ENCODE measurements around the gene KRT6A. TPM values are rescaled to one million over a fixed set of nuclear protein-coding genes. Genes with fewer than 3 reads are reported as not detected.

KRT6A gene
- total and polyA plus RNA-seq, 2 donors (not counting 1 experiment from before 2014, with no cell fraction given): 41.1 TPM; not detected in 1

DNA sequence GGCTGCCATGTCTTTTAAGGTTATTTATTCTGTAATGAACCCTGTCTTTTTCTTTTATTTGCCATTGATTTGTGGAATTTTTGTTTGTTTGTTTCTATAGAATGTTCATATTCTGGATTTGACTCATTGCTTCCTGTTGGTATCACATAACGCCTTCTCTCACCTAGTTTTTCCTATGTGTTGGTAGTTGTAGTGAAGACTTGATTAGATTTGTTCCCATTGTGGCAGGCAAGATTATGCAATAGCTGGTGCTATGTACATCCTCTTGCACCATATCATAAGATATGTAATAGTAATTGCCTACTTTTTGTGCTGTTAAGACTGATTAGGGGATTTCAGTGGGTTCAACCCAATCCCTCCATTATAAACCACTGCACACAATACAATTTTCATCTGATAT, 37.2 kb downstream of the KRT6A start:
- Histone ChIP-seq H3K27ac (ENCODE audit: insufficient read depth, low read length) (no peak overlapping the region), H3K4me1 (ENCODE audit: control insufficient read depth, extremely low read depth, insufficient read depth, low read length) (no peaks in the 10 kb centered on the region), H3K36me3 (ENCODE audit: control insufficient read depth, insufficient read depth, low read length) (no peaks in the 10 kb centered on the region), H3K79me2 (ENCODE audit: control insufficient read depth, insufficient read depth, low read length) (no peaks in the 10 kb centered on the region), H4K20me1 (ENCODE audit: control insufficient read depth, extremely low read depth, insufficient read depth, low read length) (no peaks in the 10 kb centered on the region), H2AFZ (ENCODE audit: low read length) (no peak overlapping the region), H3K4me2 (ENCODE audit: extremely low read depth, insufficient read depth, low read length) (no peak overlapping the region), H3K27me3 (ENCODE audit: control insufficient read depth, insufficient read depth, low read length) (no peaks in the 10 kb centered on the region), H3K9me3 (ENCODE audit: control insufficient read depth, insufficient read depth, low read depth, low read length) (no peaks in the 10 kb centered on the region), H3K4me3 (replicated peaks in 1 of 4; ENCODE audit: control extremely low read depth in 1 of 4, insufficient read depth in 1 of 4, low read depth in 3 of 4, low read length in 4 of 4) (no peak overlapping the region), H3K9ac (ENCODE audit: insufficient read depth, low read length) (no peak overlapping the region)
- TF ChIP-seq, protein P1, sequence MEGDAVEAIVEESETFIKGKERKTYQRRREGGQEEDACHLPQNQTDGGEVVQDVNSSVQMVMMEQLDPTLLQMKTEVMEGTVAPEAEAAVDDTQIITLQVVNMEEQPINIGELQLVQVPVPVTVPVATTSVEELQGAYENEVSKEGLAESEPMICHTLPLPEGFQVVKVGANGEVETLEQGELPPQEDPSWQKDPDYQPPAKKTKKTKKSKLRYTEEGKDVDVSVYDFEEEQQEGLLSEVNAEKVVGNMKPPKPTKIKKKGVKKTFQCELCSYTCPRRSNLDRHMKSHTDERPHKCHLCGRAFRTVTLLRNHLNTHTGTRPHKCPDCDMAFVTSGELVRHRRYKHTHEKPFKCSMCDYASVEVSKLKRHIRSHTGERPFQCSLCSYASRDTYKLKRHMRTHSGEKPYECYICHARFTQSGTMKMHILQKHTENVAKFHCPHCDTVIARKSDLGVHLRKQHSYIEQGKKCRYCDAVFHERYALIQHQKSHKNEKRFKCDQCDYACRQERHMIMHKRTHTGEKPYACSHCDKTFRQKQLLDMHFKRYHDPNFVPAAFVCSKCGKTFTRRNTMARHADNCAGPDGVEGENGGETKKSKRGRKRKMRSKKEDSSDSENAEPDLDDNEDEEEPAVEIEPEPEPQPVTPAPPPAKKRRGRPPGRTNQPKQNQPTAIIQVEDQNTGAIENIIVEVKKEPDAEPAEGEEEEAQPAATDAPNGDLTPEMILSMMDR (conservative IDR thresholded peaks at IDR 0.05 in 1 of 2, IDR thresholded peaks at IDR 0.05 in 1 of 2; ENCODE audit: low read depth in 1 of 2, low read length in 2 of 2): no peak
- no peak for TF ChIP-seq EZH2 (IDR thresholded peaks at IDR 0.05; ENCODE audit: low read length, missing control alignments)
- peak in 1 of 2 donors; percentile 11 for DNase-seq (ENCODE audit: low read depth in 2 of 2)

DNA sequence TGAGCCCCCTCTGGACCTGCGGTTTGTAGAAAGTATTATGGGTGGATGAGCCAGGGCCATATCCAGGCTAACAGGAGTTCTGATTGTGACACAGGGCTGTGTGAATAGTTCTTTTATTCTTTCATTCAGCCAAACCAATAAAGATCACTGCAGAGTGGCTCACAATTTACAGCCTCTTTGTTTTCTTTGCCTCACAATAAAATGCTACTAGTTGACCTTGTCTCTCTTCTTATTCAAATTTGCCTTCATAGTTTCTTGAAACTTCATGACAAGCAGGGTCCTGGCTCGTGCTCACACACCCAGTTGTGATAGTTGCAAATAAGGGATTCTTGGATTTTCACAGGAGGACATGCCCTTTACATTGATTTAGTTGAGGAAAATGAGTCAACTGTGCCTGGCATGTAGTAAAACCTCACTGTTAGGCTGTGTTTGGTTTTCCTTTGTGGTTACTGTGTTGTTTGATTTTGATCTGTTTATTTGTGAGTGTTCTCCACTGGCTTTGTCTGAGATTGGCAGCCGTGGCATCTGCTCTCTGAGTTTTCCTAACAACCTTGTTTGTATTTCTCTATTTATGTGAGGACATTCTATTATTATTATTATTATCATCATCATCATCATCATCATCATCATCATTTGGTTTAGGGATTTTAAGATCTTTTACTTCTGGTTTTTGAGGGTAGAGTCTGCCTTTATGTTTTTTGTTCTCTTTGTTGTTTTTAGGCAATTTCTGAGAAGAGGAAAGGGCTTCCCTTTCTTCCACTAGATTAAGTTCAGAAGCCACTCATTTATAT, 38.5 kb downstream of the KRT6A start:
- DNase-seq (ENCODE audit: low read depth in 2 of 2): peak in 1 of 2 donors; percentile 16
- no peaks in the 10 kb centered on the region for H4K20me1 ChIP-seq (ENCODE audit: control insufficient read depth, extremely low read depth, insufficient read depth, low read length)
- H3K9ac ChIP-seq (ENCODE audit: insufficient read depth, low read length): no peak overlapping the region
- H3K9me3 ChIP-seq (ENCODE audit: control insufficient read depth, insufficient read depth, low read depth, low read length): no peaks in the 10 kb centered on the region
- peaks cover 2% of the 10 kb centered on the region for H3K27me3 ChIP-seq (ENCODE audit: control insufficient read depth, insufficient read depth, low read length)
- TF ChIP-seq EZH2 (IDR thresholded peaks at IDR 0.05; ENCODE audit: low read length, missing control alignments): no peak
- TF ChIP-seq, protein P1 (conservative IDR thresholded peaks at IDR 0.05 in 1 of 2, IDR thresholded peaks at IDR 0.05 in 1 of 2; ENCODE audit: low read depth in 1 of 2, low read length in 2 of 2): no peak
- no peaks in the 10 kb centered on the region for H3K4me1 ChIP-seq (ENCODE audit: control insufficient read depth, extremely low read depth, insufficient read depth, low read length)
- no peaks in the 10 kb centered on the region for H3K79me2 ChIP-seq (ENCODE audit: control insufficient read depth, insufficient read depth, low read length)
- H3K36me3 ChIP-seq (ENCODE audit: control insufficient read depth, insufficient read depth, low read length): no peaks in the 10 kb centered on the region
- H2AFZ ChIP-seq (ENCODE audit: low read length): no peak overlapping the region
- no peak overlapping the region for H3K4me2 ChIP-seq (ENCODE audit: extremely low read depth, insufficient read depth, low read length)
- no peak overlapping the region for H3K27ac ChIP-seq (ENCODE audit: insufficient read depth, low read length)
- no peak overlapping the region for H3K4me3 ChIP-seq (replicated peaks in 1 of 4; ENCODE audit: control extremely low read depth in 1 of 4, insufficient read depth in 1 of 4, low read depth in 3 of 4, low read length in 4 of 4)

DNA sequence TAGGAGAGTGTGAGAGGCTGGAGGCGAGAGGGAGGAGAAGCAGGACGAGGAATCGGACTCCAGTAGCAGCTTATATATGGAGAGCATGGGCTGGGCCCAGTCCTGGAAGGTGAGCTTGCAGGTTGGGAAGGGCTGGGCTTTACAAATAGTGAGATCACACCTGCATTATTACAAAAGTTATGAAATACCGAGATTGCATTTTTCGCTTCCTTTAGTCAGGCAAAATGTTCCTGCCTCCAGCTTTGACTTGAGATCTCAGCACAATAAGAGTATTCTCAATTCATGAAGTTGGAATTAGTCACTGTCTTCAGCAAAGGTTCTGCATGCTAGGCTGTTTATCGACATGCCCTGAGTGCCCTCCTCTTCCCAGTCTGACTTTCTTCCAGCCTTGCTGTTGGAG, 41.0 kb downstream of the KRT6A start, which contains the start of gene KRT6B:
Gene KRT6B (minus strand): TSS at position 46 of the 400 bp plus-strand sequence. CDS start 68 bp downstream, outside the sequence.
- no peak within 1 kb of the TSS for H3K27ac ChIP-seq (ENCODE audit: insufficient read depth, low read length)
- H4K20me1 ChIP-seq (ENCODE audit: control insufficient read depth, extremely low read depth, insufficient read depth, low read length): no peaks in the 10 kb centered on the region
- H3K4me1 ChIP-seq (ENCODE audit: control insufficient read depth, extremely low read depth, insufficient read depth, low read length): no peaks in the 10 kb centered on the region
- H3K4me2 ChIP-seq (ENCODE audit: extremely low read depth, insufficient read depth, low read length): no peak within 1 kb of the TSS
- H3K36me3 ChIP-seq (ENCODE audit: control insufficient read depth, insufficient read depth, low read length): no peaks in the 10 kb centered on the region
- TF ChIP-seq, protein P1 (conservative IDR thresholded peaks at IDR 0.05 in 1 of 2, IDR thresholded peaks at IDR 0.05 in 1 of 2; ENCODE audit: low read depth in 1 of 2, low read length in 2 of 2): no peak
- TF ChIP-seq EZH2 (IDR thresholded peaks at IDR 0.05; ENCODE audit: low read length, missing control alignments): no peak
- DNase-seq (ENCODE audit: low read depth in 2 of 2): no peak
- H3K27me3 ChIP-seq (ENCODE audit: control insufficient read depth, insufficient read depth, low read length): peaks cover 2% of the 10 kb centered on the region
- no peak within 1 kb of the TSS for H3K4me3 ChIP-seq (replicated peaks in 1 of 4; ENCODE audit: control extremely low read depth in 1 of 4, insufficient read depth in 1 of 4, low read depth in 3 of 4, low read length in 4 of 4)
- no peak within 1 kb of the TSS for H2AFZ ChIP-seq (ENCODE audit: low read length)
- no peak within 1 kb of the TSS for H3K9ac ChIP-seq (ENCODE audit: insufficient read depth, low read length)
- no peaks in the 10 kb centered on the region for H3K9me3 ChIP-seq (ENCODE audit: control insufficient read depth, insufficient read depth, low read depth, low read length)
- H3K79me2 ChIP-seq (ENCODE audit: control insufficient read depth, insufficient read depth, low read length): no peaks in the 10 kb centered on the region
